Measurements from ENCODE around the gene ABAT.

The ABAT gene

DNA sequence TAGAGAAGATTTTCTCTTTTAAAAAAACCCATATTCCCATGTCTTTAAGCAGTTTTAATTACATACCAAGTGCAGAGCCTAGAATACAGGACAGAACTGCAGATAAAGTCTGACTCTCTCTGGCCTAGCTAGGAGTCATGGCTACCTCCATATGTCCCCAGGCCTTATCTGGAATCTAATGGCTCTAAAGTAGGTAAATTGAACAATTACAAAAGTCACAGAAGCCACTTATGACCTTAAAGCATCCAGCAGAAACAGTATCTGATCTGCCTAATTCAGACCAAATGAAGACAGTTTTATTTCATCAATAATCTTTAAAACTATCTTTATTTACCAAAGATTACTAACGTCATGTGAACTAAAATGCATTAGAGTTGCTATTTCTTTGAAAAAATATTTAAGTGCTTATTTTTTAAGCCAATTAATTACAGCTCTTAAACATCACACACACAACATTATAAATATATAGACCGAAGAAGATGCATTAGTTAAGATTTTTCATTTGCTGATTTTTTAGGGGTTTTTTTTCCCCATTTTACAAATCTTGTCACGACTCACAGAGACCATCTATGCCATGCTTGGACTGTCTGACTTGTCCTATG, 152.0 kb downstream of the ABAT start:
- no peak for DNase-seq

DNA sequence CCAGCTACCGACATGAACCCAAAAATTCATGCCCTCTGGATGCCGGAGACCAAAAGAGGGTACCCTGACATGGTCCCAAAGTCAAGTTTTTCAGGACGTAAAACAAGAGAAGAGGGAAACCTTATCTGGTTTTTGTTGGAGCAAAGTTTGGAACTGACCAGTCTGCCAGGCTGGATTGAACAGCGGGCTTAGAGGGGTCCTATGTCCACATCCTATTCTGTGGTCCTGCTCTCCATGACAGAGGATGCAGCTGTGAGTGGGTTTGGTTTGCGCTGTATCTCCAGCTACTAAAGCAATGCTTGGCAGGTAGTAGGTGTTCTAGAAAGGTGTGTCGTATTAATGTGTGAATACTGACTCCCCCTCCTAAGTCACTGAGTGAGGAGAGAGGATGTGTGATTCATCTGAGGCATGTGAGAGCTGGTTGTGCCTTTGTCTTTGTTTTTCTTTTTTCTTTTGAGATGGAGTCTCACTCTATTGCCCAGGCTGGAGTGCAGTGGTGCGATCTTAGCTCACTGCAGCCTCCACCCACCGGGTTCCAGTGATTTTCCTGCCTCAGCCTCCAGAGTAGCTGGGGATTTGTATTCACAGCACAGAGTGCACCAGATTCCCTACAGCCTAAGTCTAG, 154.2 kb downstream of the ABAT start:
- DNase-seq, result no peak

DNA sequence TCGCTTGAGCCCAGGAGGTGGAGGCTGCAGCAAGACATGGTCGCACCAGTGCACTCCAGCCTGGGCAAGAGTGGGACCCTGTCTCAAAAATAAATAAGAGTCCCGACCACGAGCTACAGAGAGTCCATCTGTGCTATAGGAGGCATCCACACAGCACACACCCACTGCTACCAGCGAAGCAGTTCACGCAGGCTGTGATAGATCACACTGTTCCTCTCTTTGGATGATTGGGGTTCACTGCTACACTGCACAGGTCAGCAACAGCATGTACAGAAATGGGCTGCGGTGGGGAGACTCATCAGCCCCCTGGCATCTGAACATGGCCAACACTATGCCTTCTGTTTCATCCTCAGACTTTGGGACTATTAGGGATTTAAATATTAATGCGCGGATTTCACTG, 157.0 kb downstream of the ABAT start:
- no peak for DNase-seq

DNA sequence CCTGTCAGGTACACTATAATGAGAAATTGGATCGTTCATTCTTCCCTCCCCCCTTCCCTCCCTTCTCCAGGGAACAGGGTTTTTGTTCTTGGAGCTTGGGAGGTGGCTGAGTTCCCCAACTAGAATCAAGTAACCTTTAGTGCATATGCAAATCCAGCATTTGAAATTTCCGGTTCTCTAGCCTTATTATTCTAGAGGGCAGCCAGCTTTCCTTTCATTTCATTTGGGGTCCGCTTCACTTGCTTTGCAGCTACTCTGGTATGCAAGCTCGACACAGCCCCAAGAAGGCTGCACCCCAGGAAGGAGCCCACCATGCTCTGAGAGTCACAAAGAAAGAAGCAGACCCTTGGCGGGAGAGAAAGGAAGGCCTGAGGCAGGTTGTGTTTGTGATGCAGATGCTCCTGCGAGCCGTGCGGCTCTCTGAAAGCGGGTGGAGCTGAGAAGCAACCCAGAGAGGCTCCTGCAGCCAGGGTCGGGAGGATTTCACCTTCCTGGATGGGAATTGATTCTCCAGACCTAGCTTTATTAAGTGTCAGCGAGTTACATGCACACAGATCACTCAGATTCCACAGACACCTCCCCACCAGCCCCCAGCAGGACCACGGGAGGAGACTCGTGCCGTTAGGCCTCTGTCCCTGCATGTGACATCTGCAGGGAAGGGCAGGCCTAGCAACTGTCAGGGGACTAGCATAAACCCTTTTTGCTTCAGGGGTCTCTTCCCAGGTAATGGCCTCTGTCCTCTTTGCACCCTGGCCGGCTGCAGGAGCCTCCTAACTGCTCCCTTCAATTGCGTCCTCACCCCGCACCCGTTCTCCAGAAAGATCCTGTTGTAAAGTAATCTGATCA, 157.7 kb downstream of the ABAT start:
- DNase-seq, result peak; percentile 46

DNA sequence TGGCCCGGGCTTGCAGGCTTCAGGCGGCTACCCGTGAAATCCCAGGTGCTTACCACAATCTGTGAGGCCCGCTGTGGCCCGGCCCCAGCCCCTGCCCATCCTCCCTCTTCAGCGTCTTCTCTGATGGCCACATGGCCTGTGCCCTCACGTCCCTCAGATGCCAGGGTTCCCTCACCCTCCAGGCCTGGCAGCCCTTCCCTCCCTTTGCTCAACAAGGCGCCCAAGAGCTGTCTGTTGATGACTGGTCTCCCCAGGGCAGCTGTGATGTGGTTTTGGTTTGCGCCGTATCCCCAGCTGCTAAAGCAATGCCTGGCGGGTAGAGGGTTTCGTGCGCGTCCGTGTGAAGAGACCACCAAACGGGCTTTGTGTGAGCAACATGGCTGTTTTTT, 158.3 kb downstream of the ABAT start:
- DNase-seq, result no peak

All from NCI-H526 treated with DMSO at 0.1 percent for 48 hours (cell line).